GM12865 (cell line): ENCODE data around the gene TMEM131L.

Source experiments
- DNase-seq: peaks from one replicate; pipeline ENCODE4 v3.0.0; 2010; ENCODE audit warnings: low read depth
- H3K4me3 ChIP-seq: 2 replicates; pipeline ENCODE4 v1.5.1; 2011; ENCODE audit warnings: mild to moderate bottlenecking, low read depth, low read length, control low read depth
- CTCF ChIP-seq: IDR thresholded peaks from 2 replicates; pipeline ENCODE4 v1.5.1; 2011; ENCODE audit warnings: low read length, control low read depth, low read depth, inconsistent platforms; ENCODE audit not compliant: insufficient read depth; ENCODE audit errors: missing control alignments

TMEM131L gene

GRCh38 chr4:153488006-153488891 lies 22.1 kb downstream of the TMEM131L start:
- no peak for TF ChIP-seq CTCF
- H3K4me3 ChIP-seq = peak overlapping the region; percentile 93
- peak; percentile 94 for DNase-seq

- TF ChIP-seq CTCF = no peak
- peak overlapping the region; percentile 93 for H3K4me3 ChIP-seq
- no peak for DNase-seq
These were observed 23.8 kb downstream of the TMEM131L start for GRCh38 chr4:153489856-153490558.

- TF ChIP-seq CTCF = no peak
- peak overlapping the region; percentile 93 for H3K4me3 ChIP-seq
- DNase-seq = peak; percentile 48
These were observed 24.9 kb downstream of the TMEM131L start for GRCh38 chr4:153490985-153491483.

GRCh38 chr4:153494562-153494961 lies 28.4 kb downstream of the TMEM131L start:
- DNase-seq = no peak
- no peak for TF ChIP-seq CTCF

DNA sequence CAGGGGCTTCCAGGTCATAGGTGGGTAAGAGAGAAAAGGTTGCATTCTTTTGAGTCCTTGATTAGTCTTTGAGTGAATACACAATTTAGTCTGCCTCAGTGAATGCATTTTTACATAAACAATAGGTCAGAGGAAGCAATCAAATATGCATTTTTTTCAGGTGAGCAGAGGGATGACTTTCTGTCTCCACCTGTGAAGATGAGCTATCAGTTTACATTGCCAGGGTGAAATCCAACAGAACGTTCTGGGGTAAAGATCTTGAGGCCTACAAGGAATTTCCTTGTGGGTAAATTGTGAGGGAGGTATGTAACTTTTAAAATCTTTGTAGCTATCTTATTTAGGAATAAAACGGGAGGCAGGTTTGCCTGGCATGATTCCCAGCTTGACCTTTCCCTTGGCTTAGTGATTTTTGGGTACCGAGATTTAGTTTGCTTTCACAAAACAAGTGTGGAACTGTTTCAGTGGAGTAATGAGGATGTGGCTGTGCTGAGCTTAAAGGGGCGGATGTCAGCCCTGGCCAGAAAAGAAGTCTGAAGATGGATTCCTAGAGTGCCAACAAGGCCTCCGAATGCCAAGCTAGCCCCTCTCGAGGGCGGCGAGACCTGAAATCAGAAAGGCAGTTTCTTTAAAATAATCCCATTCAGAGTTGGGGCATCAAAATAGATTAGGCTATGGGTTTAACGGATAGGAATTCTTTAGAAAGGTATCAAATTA lies 29.5 kb downstream of the TMEM131L start:
- H3K4me3 ChIP-seq = peak overlapping the region; percentile 93
- DNase-seq = no peak
- no peak for TF ChIP-seq CTCF

More at GRCh38 chr4:153494562-153494961, 28.4 kb downstream of the TMEM131L start:
- peak overlapping the region; percentile 93 for H3K4me3 ChIP-seq

DNA sequence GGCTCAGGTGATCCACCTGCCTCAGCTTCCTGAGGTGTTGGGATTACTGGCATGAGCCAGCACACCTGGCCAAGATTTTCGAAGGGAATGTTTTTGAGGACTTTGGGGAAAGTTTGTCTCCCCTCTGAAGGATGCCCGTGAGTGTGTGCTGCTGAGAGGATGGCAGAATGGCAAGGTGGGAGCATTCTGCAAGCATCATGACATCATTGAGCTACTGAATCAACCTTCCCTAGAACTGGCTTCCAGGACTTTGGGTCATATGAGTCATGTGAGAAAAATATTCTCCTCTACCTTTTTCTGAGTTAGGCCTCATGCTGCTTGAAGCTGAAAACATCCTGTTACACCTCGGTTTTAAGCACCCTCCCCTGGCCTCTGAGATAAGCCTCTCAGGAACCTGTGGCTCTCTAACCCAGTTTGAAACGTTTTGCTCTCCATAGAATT lies 31.0 kb downstream of the TMEM131L start:
- no peak for TF ChIP-seq CTCF
- DNase-seq = peak; percentile 70
- peak overlapping the region; percentile 93 for H3K4me3 ChIP-seq
